Ascending aorta (tissue), 2 donors: Measurements from ENCODE around the gene RLBP1. TPM values are rescaled to one million over a fixed set of nuclear protein-coding genes. Genes with fewer than 3 reads are reported as not detected.

Source experiments
- DNase-seq, 2 donors: peaks; one replicate each; pipeline ENCODE4 v3.0.0-alpha.2; 2019; ENCODE audit warnings: low spot score in 2 of 2
- H3K27ac ChIP-seq, 2 donors: fragments of 200-600 bp; sonication (generic); one replicate each; pipeline ENCODE4 v1.5.1; 2016 to 2017; ENCODE audit warnings: mild to moderate bottlenecking in 1 of 2
- H3K27me3 ChIP-seq: fragments of 200-600 bp; sonication (generic); one replicate; pipeline ENCODE4 v1.5.1; 2017
- H3K36me3 ChIP-seq, 2 donors: fragments of 200-600 bp; sonication (generic); one replicate each; pipeline ENCODE4 v1.5.1; 2016
- H3K4me1 ChIP-seq, 2 donors: fragments of 200-600 bp; sonication (generic); one replicate each; pipeline ENCODE4 v1.5.1; 2016 to 2017; ENCODE audit warnings: mild to moderate bottlenecking in 1 of 2
- H3K4me3 ChIP-seq, 2 donors: fragments of 200-600 bp; sonication (generic); one replicate each; pipeline ENCODE4 v1.5.1; 2016 to 2017; ENCODE audit warnings: mild to moderate bottlenecking in 1 of 2
- H3K9me3 ChIP-seq, 2 donors: fragments of 200-600 bp; sonication (generic); one replicate each; pipeline ENCODE4 v1.5.1; 2016
- CTCF ChIP-seq, 3 experiments: fragments of 200-600 bp in 2 of 3; fragments of 450-650 bp in 1 of 3; sonication (generic) in 2 of 3; IDR thresholded peaks; one replicate each; pipeline ENCODE4 v1.5.1; 2016 to 2019; ENCODE audit warnings: antibody characterized with exemption in 3 of 3, mild to moderate bottlenecking in 1 of 3, moderate library complexity in 1 of 3
- intact Hi-C: fragments of 100-400 bp; cut with DNase I; formaldehyde crosslinking; loops from one replicate; pipeline ENCODE4 v1.15.1; 2023
- total RNA-seq: library from RNA; depleted of rRNA; stranded (reverse); fragments of >200 nt; gene quantifications from one replicate; pipeline ENCODE4 v1.1.0, GENCODE V29; 2016

Gene RLBP1
- total RNA-seq, 1 donor from 2014 or later, result not detected

- Histone ChIP-seq H3K27me3 (no peaks in the 10 kb centered on the region), H3K4me1 (no peaks in the 10 kb centered on the region), H3K9me3 (no peaks in the 10 kb centered on the region), H3K36me3 (no peaks in the 10 kb centered on the region), H3K27ac (no peak overlapping the region), H3K4me3 (no peak overlapping the region)
- no peak for TF ChIP-seq CTCF (IDR thresholded peaks at IDR 0.05)
- no peak for DNase-seq
- intact Hi-C loops, result no loop called here
Observed at GRCh38 chr15:89215627-89216026, 5.8 kb downstream of the RLBP1 start.

GRCh38 chr15:89211678-89212170 is 9.7 kb downstream of the RLBP1 start:
- no peak for DNase-seq
- H3K36me3 ChIP-seq, result no peaks in the 10 kb centered on the region
- no peak overlapping the region for H3K4me3 ChIP-seq
- no peak for TF ChIP-seq CTCF (IDR thresholded peaks at IDR 0.05)
- intact Hi-C loops, result no loop called here
- peaks cover 0 to 3% of the 10 kb centered on the region in 2 donors for H3K4me1 ChIP-seq
- no peaks in the 10 kb centered on the region for H3K9me3 ChIP-seq
- no peak overlapping the region for H3K27ac ChIP-seq
- H3K27me3 ChIP-seq, result no peaks in the 10 kb centered on the region

- Histone ChIP-seq H3K36me3 (no peaks in the 10 kb centered on the region), H3K27ac (no peak overlapping the region), H3K27me3 (no peaks in the 10 kb centered on the region), H3K4me3 (no peak overlapping the region), H3K9me3 (no peaks in the 10 kb centered on the region), H3K4me1 (peaks cover 0 to 3% of the 10 kb centered on the region in 2 donors)
- TF ChIP-seq CTCF (IDR thresholded peaks at IDR 0.05), result no peak
- no peak for DNase-seq
- intact Hi-C loops, result no loop called here
Observed at GRCh38 chr15:89209057-89209456, 12.3 kb downstream of the RLBP1 start.

- no peak for TF ChIP-seq CTCF (IDR thresholded peaks at IDR 0.05)
- peaks cover 0 to 3% of the 10 kb centered on the region in 2 donors for H3K4me1 ChIP-seq
- H3K27me3 ChIP-seq, result no peaks in the 10 kb centered on the region
- no peaks in the 10 kb centered on the region for H3K9me3 ChIP-seq
- no peaks in the 10 kb centered on the region for H3K36me3 ChIP-seq
- intact Hi-C loops, result no loop called here
- no peak overlapping the region for H3K4me3 ChIP-seq
- H3K27ac ChIP-seq, result no peak overlapping the region
- no peak for DNase-seq
Observed at GRCh38 chr15:89208256-89208655, 13.1 kb downstream of the RLBP1 start.

- Histone ChIP-seq H3K27ac (no peak overlapping the region), H3K4me1 (peaks cover 0 to 3% of the 10 kb centered on the region in 2 donors), H3K9me3 (no peaks in the 10 kb centered on the region), H3K27me3 (no peaks in the 10 kb centered on the region), H3K4me3 (peak overlapping the region in 1 of 2 donors; percentile 47), H3K36me3 (no peaks in the 10 kb centered on the region)
- intact Hi-C loops, result loop anchor here (2.0 kb wide), 3 partner anchors 36 to 224 kb away; partner anchors contain the start of gene FANCI
- peak; percentile 81 to 99 (median 98) for TF ChIP-seq CTCF (IDR thresholded peaks at IDR 0.05)
- DNase-seq, result peak in 1 of 2 donors; percentile 84
Observed at GRCh38 chr15:89206908-89207331, 14.5 kb downstream of the RLBP1 start.
